Keratinocyte (primary cell): ENCODE data around the gene RPUSD4.

Experiments used
- CTCF ChIP-seq, 3 experiments: IDR thresholded peaks in 1 of 3; conservative IDR thresholded peaks in 1 of 3; optimal IDR thresholded peaks in 1 of 3; 2 replicates in 2 of 3; 3 replicates in 1 of 3; pipeline versions ENCODE3 to v1.5.1; 2011; ENCODE audit warnings: low read length in 3 of 3, mild to moderate bottlenecking in 3 of 3, moderate library complexity in 2 of 3, control low read depth in 1 of 3, inconsistent platforms in 1 of 3; ENCODE audit not compliant: insufficient read depth in 2 of 3; ENCODE audit errors: extremely low read depth in 1 of 3
- EZH2 ChIP-seq: IDR thresholded peaks from one replicate; pipeline ENCODE4 v1.6.1; 2012; ENCODE audit warnings: inconsistent platforms, mild to moderate bottlenecking, low read length, moderate library complexity

- TF ChIP-seq CTCF (optimal IDR thresholded peaks at IDR 0.05 in 1 of 3, IDR thresholded peaks at IDR 0.05 in 1 of 3, conservative IDR thresholded peaks at IDR 0.05 in 1 of 3; ENCODE audit: extremely low read depth in 1 of 3, insufficient read depth in 2 of 3, low read length in 3 of 3) (no peak), EZH2 (no peak)
Observed at GRCh38 chr11:126190792-126191191, 20.7 kb downstream of the RPUSD4 start.
